IMR-90 (cell line): ENCODE measurements around the gene ELMOD3.

Experiments used
- MXI1 ChIP-seq: IDR thresholded peaks from 2 replicates; pipeline ENCODE4 v1.6.1; 2012; ENCODE audit warnings: low read depth, mild to moderate bottlenecking, low read length, moderate library complexity, borderline replicate concordance
- POLR2A ChIP-seq: IDR thresholded peaks from 2 replicates; pipeline ENCODE4 v1.6.1; 2012; ENCODE audit warnings: mild to moderate bottlenecking, low read depth, low read length
- SMC3 ChIP-seq: fragments of 150-350 bp; IDR thresholded peaks from 2 replicates; pipeline ENCODE4 v1.6.1; 2016; ENCODE audit warnings: low read depth, mild to moderate bottlenecking, antibody characterized with exemption, low read length, moderate library complexity
- TF ChIP-seq, protein P1 (sequence below): conservative IDR thresholded peaks from 2 replicates; pipeline ENCODE4 v1.5.1; 2012; ENCODE audit warnings: mild to moderate bottlenecking, low read depth, low read length, improper control_type of control experiment
- TF ChIP-seq, protein P2 (sequence below): fragments of 150-350 bp; IDR thresholded peaks from 2 replicates; pipeline ENCODE4 v1.6.1; 2017; ENCODE audit warnings: mild to moderate bottlenecking, antibody characterized with exemption, low read length, low read depth

DNA sequence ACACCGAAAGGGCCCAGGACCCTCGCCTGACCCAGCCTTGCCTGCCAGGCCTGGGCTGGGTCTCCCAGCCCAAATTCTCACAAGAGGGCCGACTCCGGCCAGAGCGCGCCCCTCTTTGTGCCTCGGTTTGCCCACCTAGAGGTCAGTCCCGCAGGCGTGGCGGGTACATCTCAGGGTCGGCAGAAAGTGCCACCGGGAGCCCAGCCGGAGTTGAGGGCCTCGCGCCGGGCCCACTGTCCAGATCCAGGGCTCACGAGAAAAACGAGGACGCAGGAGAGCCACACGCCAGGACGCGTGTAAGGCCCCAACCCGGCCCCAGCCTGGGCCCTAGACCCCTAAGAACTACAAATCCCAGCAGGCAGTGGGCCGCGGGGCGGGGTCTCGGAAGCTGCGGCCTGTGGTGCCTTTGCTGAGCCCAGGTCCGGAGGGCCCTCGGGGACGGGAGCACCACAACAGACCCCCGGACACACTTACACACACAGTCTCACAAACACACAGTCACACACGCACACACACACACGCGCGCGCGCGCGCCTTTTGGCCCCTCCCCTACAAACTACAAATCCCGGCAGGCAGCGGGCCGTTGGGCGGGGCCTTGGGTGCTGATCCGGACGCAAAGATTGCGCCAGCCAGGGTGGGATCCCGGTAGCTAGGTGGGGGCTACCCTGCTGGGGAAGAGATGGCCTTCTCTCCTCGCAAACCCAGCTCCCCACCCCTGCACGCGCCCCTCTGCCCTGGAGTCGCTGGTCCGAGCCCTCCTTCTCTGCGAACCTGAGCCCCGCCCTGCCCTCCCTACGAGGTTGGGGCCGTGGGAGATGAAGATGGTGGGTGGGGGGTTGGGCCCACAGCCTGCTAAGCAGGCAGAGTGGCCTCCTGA, 63.8 kb downstream of the ELMOD3 start, which contains the start of gene SH2D6:
- TF ChIP-seq, protein P1, sequence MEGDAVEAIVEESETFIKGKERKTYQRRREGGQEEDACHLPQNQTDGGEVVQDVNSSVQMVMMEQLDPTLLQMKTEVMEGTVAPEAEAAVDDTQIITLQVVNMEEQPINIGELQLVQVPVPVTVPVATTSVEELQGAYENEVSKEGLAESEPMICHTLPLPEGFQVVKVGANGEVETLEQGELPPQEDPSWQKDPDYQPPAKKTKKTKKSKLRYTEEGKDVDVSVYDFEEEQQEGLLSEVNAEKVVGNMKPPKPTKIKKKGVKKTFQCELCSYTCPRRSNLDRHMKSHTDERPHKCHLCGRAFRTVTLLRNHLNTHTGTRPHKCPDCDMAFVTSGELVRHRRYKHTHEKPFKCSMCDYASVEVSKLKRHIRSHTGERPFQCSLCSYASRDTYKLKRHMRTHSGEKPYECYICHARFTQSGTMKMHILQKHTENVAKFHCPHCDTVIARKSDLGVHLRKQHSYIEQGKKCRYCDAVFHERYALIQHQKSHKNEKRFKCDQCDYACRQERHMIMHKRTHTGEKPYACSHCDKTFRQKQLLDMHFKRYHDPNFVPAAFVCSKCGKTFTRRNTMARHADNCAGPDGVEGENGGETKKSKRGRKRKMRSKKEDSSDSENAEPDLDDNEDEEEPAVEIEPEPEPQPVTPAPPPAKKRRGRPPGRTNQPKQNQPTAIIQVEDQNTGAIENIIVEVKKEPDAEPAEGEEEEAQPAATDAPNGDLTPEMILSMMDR, result no peak
- TF ChIP-seq POLR2A (peak; percentile 46; the same call in 1 of the 2 replicates), SMC3 (no peak), MXI1 (no peak)
- TF ChIP-seq, protein P2, sequence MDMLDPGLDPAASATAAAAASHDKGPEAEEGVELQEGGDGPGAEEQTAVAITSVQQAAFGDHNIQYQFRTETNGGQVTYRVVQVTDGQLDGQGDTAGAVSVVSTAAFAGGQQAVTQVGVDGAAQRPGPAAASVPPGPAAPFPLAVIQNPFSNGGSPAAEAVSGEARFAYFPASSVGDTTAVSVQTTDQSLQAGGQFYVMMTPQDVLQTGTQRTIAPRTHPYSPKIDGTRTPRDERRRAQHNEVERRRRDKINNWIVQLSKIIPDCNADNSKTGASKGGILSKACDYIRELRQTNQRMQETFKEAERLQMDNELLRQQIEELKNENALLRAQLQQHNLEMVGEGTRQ, result no peak
